GM12878 (cell line): Measurements from ENCODE around the gene PAF1. TPM values are rescaled to one million over a fixed set of nuclear protein-coding genes. Genes with fewer than 3 reads are reported as not detected.
A peak's percentile ranks its signal among the peaks of the same experiment; 100 is the strongest.

Source experiments
- ATAC-seq: fragments of 200-7000 bp; cut with Tn5 transposase; 3 replicates; pipeline ENCODE4 v1.9.1; 2020; ENCODE audit warnings: mild to moderate bottlenecking, moderate library complexity
- BruUV-seq: library from RNA; stranded (reverse); fragments of 400-500 nt; replicated peaks from 2 replicates; lab custom pipeline; 2021; lab: Mats Ljungman, UMichigan
- CTCF ChIA-PET: fragments of 300-600 bp; sonication (Branson Sonifier 250); formaldehyde crosslinking; extraction: SDS; loops from one replicate; lab custom pipeline; 2021; ENCODE audit warnings: inconsistent platforms; lab: Yijun Ruan, JAX
- POLR2A ChIA-PET: fragments of 350-600 bp; formaldehyde crosslinking; extraction: SDS; loops from one replicate; lab custom pipeline; 2021; ENCODE audit warnings: inconsistent platforms; lab: Charles Lee
- RAD21 ChIA-PET: fragments of 300-600 bp; sonication (Branson Sonifier 250); formaldehyde crosslinking; loops from one replicate; lab custom pipeline; 2023; ENCODE audit warnings: antibody characterized with exemption; ENCODE audit not compliant: unreplicated experiment; lab: Charles Lee
- SMC1A ChIA-PET: fragments of 300-600 bp; sonication (Branson Sonifier 250); formaldehyde crosslinking; loops from one replicate; lab custom pipeline; 2023; ENCODE audit not compliant: unreplicated experiment, uncharacterized antibody; lab: Charles Lee
- DNase-seq: peaks from one replicate; pipeline ENCODE4 v3.0.0-alpha.2; 2011; ENCODE audit warnings: low read depth, low spot score
- FAIRE-seq: peaks from 3 replicates; lab custom pipeline; 2011; peaks lifted over from hg19 to GRCh38; lab: Jason Lieb, UNC
- H2AFZ ChIP-seq: 2 replicates; pipeline ENCODE4 v1.6.0; 2011; ENCODE audit warnings: low read depth, low read length, control low read depth; ENCODE audit not compliant: control insufficient read depth
- H3K27ac ChIP-seq: 2 replicates; pipeline ENCODE4 v1.5.1; 2011; ENCODE audit warnings: control low read depth; ENCODE audit not compliant: control insufficient read depth, insufficient read depth
- H3K27me3 ChIP-seq, 2 experiments: replicated peaks in 1 of 2; 2 replicates each; pipeline versions ENCODE4 v1.6.0 to v1.6.1; 2011; ENCODE audit warnings: low read length in 1 of 2; ENCODE audit not compliant: control insufficient read depth in 2 of 2, insufficient read depth in 2 of 2
- H3K36me3 ChIP-seq, 2 experiments: 2 replicates each; pipeline ENCODE4 v1.5.1; 2011; ENCODE audit warnings: low read length in 1 of 2; ENCODE audit not compliant: control insufficient read depth in 2 of 2, insufficient read depth in 2 of 2
- H3K4me1 ChIP-seq: 2 replicates; pipeline ENCODE4 v1.6.1; 2011; ENCODE audit warnings: mild to moderate bottlenecking, low read length, moderate library complexity, mixed read lengths; ENCODE audit not compliant: control insufficient read depth, insufficient read depth
- H3K4me2 ChIP-seq: 2 replicates; pipeline ENCODE4 v1.6.0; 2011; ENCODE audit warnings: control low read depth; ENCODE audit not compliant: control insufficient read depth, insufficient read depth
- H3K4me3 ChIP-seq: fragments of 200-600 bp; sonication (generic); 2 replicates; pipeline ENCODE4 v1.5.1; 2016
- H3K79me2 ChIP-seq: 2 replicates; pipeline ENCODE4 v1.6.0; 2011; ENCODE audit warnings: low read length; ENCODE audit not compliant: control insufficient read depth, insufficient read depth
- H3K9ac ChIP-seq: 2 replicates; pipeline ENCODE4 v1.8.0; 2011; ENCODE audit warnings: low read length, control low read depth, mixed read lengths; ENCODE audit not compliant: control insufficient read depth, insufficient read depth
- H3K9me3 ChIP-seq: replicated peaks from 3 replicates; pipeline ENCODE4 v1.5.1; 2011; ENCODE audit warnings: mild to moderate bottlenecking, low read length; ENCODE audit not compliant: control insufficient read depth, insufficient read depth
- H4K20me1 ChIP-seq: 2 replicates; pipeline ENCODE4 v1.6.0; 2011; ENCODE audit not compliant: control insufficient read depth, insufficient read depth
- ASH2L ChIP-seq: fragments of 300-600, 200-600 bp; sonication (generic); IDR thresholded peaks from 2 replicates; pipeline ENCODE4 v1.6.1; 2017; ENCODE audit warnings: low read depth, mild to moderate bottlenecking, borderline replicate concordance
- BACH1 ChIP-seq: fragments of 450-650 bp; IDR thresholded peaks from 2 replicates; pipeline ENCODE4 v1.6.1; 2017; ENCODE audit warnings: mild to moderate bottlenecking, borderline replicate concordance
- DPF2 ChIP-seq: fragments of 450-650 bp; IDR thresholded peaks from 2 replicates; pipeline ENCODE4 v1.6.1; 2017; ENCODE audit warnings: mild to moderate bottlenecking
- EP300 ChIP-seq, 2 experiments: fragments of 150-350 bp in 1 of 2; IDR thresholded peaks; 2 replicates each; pipeline ENCODE4 v1.6.1; 2011 to 2012; ENCODE audit warnings: low read depth in 2 of 2, low read length in 2 of 2, borderline replicate concordance in 1 of 2, improper control_type of control experiment in 1 of 2, inconsistent platforms in 1 of 2; ENCODE audit not compliant: control insufficient read depth in 1 of 2
- FOXM1 ChIP-seq: IDR thresholded peaks from 2 replicates; pipeline ENCODE4 v1.6.1; 2012; ENCODE audit warnings: low read depth, mild to moderate bottlenecking, inconsistent platforms, low read length, moderate library complexity
- MTA2 ChIP-seq: fragments of 450-650 bp; IDR thresholded peaks from 2 replicates; pipeline ENCODE4 v1.6.1; 2016; ENCODE audit warnings: low read depth, mild to moderate bottlenecking, moderate library complexity
- NBN ChIP-seq: fragments of 450-650 bp; IDR thresholded peaks from 2 replicates; pipeline ENCODE4 v1.6.1; 2016
- NRF1 ChIP-seq: conservative IDR thresholded peaks from 2 replicates; pipeline ENCODE4 v1.6.1; 2011; ENCODE audit warnings: mild to moderate bottlenecking, low read depth, low read length, improper control_type of control experiment
- POLR2AphosphoS2 ChIP-seq: IDR thresholded peaks from 2 replicates; pipeline ENCODE4 v1.6.1; 2011; ENCODE audit warnings: low read depth, mild to moderate bottlenecking, low read length, improper control_type of control experiment, moderate library complexity
- POU2F2 ChIP-seq: IDR thresholded peaks from 3 replicates; pipeline ENCODE4 v1.6.1; 2011; ENCODE audit warnings: low read depth, mild to moderate bottlenecking, low read length, borderline replicate concordance
- SIN3A ChIP-seq: IDR thresholded peaks from 2 replicates; pipeline ENCODE4 v1.6.1; 2012; ENCODE audit warnings: low read depth, low read length, improper control_type of control experiment
- SMAD1 ChIP-seq: fragments of 450-650 bp; IDR thresholded peaks from 2 replicates; pipeline ENCODE4 v1.6.1; 2018; ENCODE audit warnings: mild to moderate bottlenecking, low read depth; ENCODE audit not compliant: partially characterized antibody
- SMARCA5 ChIP-seq: fragments of 450-650 bp; IDR thresholded peaks from 2 replicates; pipeline ENCODE4 v1.6.1; 2017; ENCODE audit warnings: mild to moderate bottlenecking
- YBX1 ChIP-seq: fragments of 450-650 bp; IDR thresholded peaks from 2 replicates; pipeline ENCODE4 v1.6.1; 2016; ENCODE audit warnings: antibody characterized with exemption
- ZBED1 ChIP-seq: IDR thresholded peaks from 2 replicates; pipeline ENCODE4 v1.6.1; 2016; ENCODE audit warnings: borderline replicate concordance
- ZSCAN29 ChIP-seq: fragments of 450-650 bp; IDR thresholded peaks from 2 replicates; pipeline ENCODE4 v1.6.1; 2017; ENCODE audit warnings: mild to moderate bottlenecking, moderate library complexity
- WGBS: methylation state at CpG from one replicate; pipeline ENCODE4 v1.1.6; 2016; ENCODE audit warnings: low lambda C conversion rate; ENCODE audit not compliant: insufficient replicate concordance, insufficient coverage; ENCODE audit errors: missing lambda C conversion rate; 5-methylcytosine and 5-hydroxymethylcytosine counted together
- in situ Hi-C: fragments of 300-500 bp; cut with MboI; formaldehyde crosslinking; loops from 9 replicates; pipeline ENCODE4 v1.14.3; 2018; ENCODE audit warnings: mixed read lengths
- intact Hi-C: fragments of 100-400 bp; cut with micrococcal nuclease; formaldehyde crosslinking; loops from one replicate; pipeline ENCODE4 v1.14.2; 2022; ENCODE audit not compliant: unreplicated experiment
- polyA plus RNA-seq, 11 experiments: library from polyadenylated mRNA; depleted of rRNA in 4 of 11; unstranded in 6 of 11; stranded (reverse) in 5 of 11; fragments of >200 nt; fragmentation: Nextera tagmentation in 4 of 11; fragmentation: Illumina TruSeq in 1 of 11; extraction: Ambion mirVana in 4 of 11; extraction: Trizol in 1 of 11; gene quantifications; 1 replicate in 1 of 11; 2 replicates in 10 of 11; pipeline versions ENCODE4 v1.2.1 to v1.2.3, GENCODE V29; 2011 to 2016; ENCODE audit warnings: inconsistent platforms in 2 of 11, missing spikeins in 2 of 11, low read depth in 1 of 11
- total RNA-seq, 4 experiments: library from RNA; depleted of rRNA in 3 of 4; stranded (reverse); fragments of >200 nt in 3 of 4; fragmentation: Illumina TruSeq in 1 of 4; extraction: Trizol in 1 of 4; gene quantifications; 2 replicates each; pipeline versions ENCODE4 v1.2.1 to v1.2.3, GENCODE V29; 2013 to 2021
- TF ChIP-seq, protein P1 (sequence below): fragments of 450-650 bp; IDR thresholded peaks from 2 replicates; pipeline ENCODE4 v1.6.1; 2016; ENCODE audit warnings: mild to moderate bottlenecking
- TF ChIP-seq, protein P2 (sequence below): fragments of 450-650 bp; IDR thresholded peaks from 2 replicates; pipeline ENCODE4 v1.6.1; 2016; ENCODE audit warnings: mild to moderate bottlenecking, moderate library complexity, borderline replicate concordance

The PAF1 gene
- total and polyA plus RNA-seq, 10 of the 15 experiments (the other 5 are each of a cell fraction or from before 2014, with no cell fraction given) = 1.7 to 45.8 (median 39.6) TPM

DNA sequence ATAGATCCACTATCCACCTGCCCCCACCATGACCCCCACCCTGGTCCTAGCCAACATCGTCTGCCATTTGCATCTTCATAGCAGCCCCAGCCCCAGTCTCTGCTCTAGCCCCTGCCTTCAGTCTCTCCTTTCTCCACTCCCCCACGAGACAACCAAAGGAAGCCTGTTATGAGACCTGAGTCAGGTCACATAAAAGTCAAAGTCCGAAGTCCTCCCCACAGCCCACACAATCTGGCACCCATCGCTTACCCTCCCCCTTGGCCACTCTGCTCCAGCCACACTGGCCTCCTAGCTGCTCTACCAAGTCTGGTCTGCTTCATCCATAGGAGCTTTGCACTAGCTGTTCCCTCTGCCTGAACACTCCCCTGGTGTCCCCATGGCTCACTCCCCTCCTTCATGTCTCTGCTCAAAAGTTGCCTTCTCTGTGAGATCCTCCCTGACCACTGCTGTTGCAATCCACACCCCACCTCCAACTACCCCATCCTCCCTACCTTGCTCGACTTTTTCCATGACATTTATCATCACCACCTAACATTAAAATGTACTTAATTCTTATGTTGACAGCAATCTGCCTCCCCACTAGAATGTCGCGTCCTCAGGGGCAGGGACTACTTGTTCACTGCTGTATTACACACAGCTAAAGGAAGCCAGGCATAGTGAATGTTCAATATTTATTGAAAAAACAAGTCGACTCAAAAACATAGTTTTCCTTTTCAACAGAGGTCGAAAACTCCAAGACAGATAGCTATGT is 20.4 kb upstream of the PAF1 start:
- BruUV-seq = no TSS peak
- no peaks in the 10 kb centered on the region for H3K9me3 ChIP-seq
- H3K79me2 ChIP-seq = peaks cover 64% of the 10 kb centered on the region
- WGBS = 12% methylated on average over 9 of the region's 9 CpGs
- ChIA-PET POLR2A (interaction anchor here (1.0 to 2.3 kb wide), 8 partner anchors 8 to 76 kb away, joined by 4 to 40 read pairs (median 6); partner anchors contain the start of genes GMFG, MED29, PAF1 and RPS16), RAD21 (interaction anchor here (0.6 to 2.3 kb wide), 16 partner anchors 12 to 289 kb away, joined by 3 to 159 read pairs (median 4); partner anchors contain the start of genes EID2B, GMFG, MED29 and PAF1), CTCF (interaction anchor here (0.7 to 2.3 kb wide), 23 partner anchors 9 to 302 kb away, joined by 3 to 218 read pairs (median 4); partner anchors contain the start of genes DLL3, EID2B, GMFG and MED29), SMC1A (interaction anchor here (1.0 to 2.3 kb wide), 12 partner anchors 13 to 289 kb away, joined by 3 to 146 read pairs (median 4); partner anchors contain the start of genes EID2B, MED29, PAF1 and RPS16)
- H3K4me1 ChIP-seq = peaks cover 15% of the 10 kb centered on the region
- no peak overlapping the region for H2AFZ ChIP-seq
- peak overlapping the region; percentile 100 for H3K27ac ChIP-seq
- H3K4me3 ChIP-seq = peak overlapping the region; percentile 49; the same call in 1 of the 2 replicates
- peak; percentile 4 for ATAC-seq
- DNase-seq = no peak
- intact Hi-C loops = loop anchor here (5.0 to 10.0 kb wide), 3 partner anchors 124 to 379 kb away; partner anchors contain the start of genes EID2B and FBXO27
- H4K20me1 ChIP-seq = no peaks in the 10 kb centered on the region
- peak overlapping the region; percentile 80 for H3K9ac ChIP-seq
- peak overlapping the region; percentile 77 for H3K4me2 ChIP-seq
- H3K27me3 ChIP-seq = no peaks in the 10 kb centered on the region
- in situ Hi-C loops = loop anchor here (5.0 kb wide), 1 partner anchor 289 kb away; no protein-coding TSS in a partner anchor
- no peak for FAIRE-seq
- peaks cover 2 to 6% of the 10 kb centered on the region in 2 experiments; a peak in 2 of 4 replicates for H3K36me3 ChIP-seq
- TF ChIP-seq DPF2 (peak; percentile 46; the same call in 1 of the 2 replicates), SMAD1 (peak; percentile 51), NBN (peak; percentile 68), POLR2AphosphoS2 (peak; percentile 77; the same call in 1 of the 2 replicates), ZBED1 (no peak), FOXM1 (no peak), SMARCA5 (no peak), ZSCAN29 (0 out of 2 replicates have a peak, but pooled peaks have one; percentile 10), ASH2L (no peak), NRF1 (no peak), EP300 (IDR thresholded peaks at IDR 0.05; ENCODE audit: borderline replicate concordance in 1 of 2, control insufficient read depth in 1 of 2, low read depth in 2 of 2, low read length in 2 of 2) (peak; percentile 29 to 62; a peak in 3 of 4 replicates), YBX1 (no peak), POU2F2 (peak; percentile 71; the same call in 2 of the 3 replicates), SIN3A (0 out of 2 replicates have a peak, but pooled peaks have one; percentile 57), BACH1 (no peak; the same call in 1 of the 2 replicates), MTA2 (peak; percentile 43; the same call in 1 of the 2 replicates)
- TF ChIP-seq, protein P1, sequence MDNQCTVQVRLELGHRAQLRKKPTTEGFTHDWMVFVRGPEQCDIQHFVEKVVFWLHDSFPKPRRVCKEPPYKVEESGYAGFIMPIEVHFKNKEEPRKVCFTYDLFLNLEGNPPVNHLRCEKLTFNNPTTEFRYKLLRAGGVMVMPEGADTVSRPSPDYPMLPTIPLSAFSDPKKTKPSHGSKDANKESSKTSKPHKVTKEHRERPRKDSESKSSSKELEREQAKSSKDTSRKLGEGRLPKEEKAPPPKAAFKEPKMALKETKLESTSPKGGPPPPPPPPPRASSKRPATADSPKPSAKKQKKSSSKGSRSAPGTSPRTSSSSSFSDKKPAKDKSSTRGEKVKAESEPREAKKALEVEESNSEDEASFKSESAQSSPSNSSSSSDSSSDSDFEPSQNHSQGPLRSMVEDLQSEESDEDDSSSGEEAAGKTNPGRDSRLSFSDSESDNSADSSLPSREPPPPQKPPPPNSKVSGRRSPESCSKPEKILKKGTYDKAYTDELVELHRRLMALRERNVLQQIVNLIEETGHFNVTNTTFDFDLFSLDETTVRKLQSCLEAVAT = peak; percentile 59
- TF ChIP-seq, protein P2, sequence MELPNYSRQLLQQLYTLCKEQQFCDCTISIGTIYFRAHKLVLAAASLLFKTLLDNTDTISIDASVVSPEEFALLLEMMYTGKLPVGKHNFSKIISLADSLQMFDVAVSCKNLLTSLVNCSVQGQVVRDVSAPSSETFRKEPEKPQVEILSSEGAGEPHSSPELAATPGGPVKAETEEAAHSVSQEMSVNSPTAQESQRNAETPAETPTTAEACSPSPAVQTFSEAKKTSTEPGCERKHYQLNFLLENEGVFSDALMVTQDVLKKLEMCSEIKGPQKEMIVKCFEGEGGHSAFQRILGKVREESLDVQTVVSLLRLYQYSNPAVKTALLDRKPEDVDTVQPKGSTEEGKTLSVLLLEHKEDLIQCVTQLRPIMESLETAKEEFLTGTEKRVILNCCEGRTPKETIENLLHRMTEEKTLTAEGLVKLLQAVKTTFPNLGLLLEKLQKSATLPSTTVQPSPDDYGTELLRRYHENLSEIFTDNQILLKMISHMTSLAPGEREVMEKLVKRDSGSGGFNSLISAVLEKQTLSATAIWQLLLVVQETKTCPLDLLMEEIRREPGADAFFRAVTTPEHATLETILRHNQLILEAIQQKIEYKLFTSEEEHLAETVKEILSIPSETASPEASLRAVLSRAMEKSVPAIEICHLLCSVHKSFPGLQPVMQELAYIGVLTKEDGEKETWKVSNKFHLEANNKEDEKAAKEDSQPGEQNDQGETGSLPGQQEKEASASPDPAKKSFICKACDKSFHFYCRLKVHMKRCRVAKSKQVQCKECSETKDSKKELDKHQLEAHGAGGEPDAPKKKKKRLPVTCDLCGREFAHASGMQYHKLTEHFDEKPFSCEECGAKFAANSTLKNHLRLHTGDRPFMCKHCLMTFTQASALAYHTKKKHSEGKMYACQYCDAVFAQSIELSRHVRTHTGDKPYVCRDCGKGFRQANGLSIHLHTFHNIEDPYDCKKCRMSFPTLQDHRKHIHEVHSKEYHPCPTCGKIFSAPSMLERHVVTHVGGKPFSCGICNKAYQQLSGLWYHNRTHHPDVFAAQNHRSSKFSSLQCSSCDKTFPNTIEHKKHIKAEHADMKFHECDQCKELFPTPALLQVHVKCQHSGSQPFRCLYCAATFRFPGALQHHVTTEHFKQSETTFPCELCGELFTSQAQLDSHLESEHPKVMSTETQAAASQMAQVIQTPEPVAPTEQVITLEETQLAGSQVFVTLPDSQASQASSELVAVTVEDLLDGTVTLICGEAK = no peak
